Tibial nerve (tissue), 3 donors: ENCODE measurements around the gene MLN.

Experiments
- POLR2A ChIP-seq, 2 donors: fragments of 450-650 bp; IDR thresholded peaks; one replicate each; pipeline ENCODE4 v1.6.1; 2017; ENCODE audit warnings: antibody characterized with exemption in 2 of 2, mild to moderate bottlenecking in 2 of 2, moderate library complexity in 2 of 2
- TF ChIP-seq, protein P1 (sequence below), 5 experiments: fragments of 200-600 bp in 3 of 5; fragments of 450-650 bp in 2 of 5; sonication (generic) in 3 of 5; IDR thresholded peaks; one replicate each; pipeline ENCODE4 v1.5.1; 2016 to 2019; ENCODE audit warnings: antibody characterized with exemption in 5 of 5, mild to moderate bottlenecking in 3 of 5, moderate library complexity in 2 of 5

DNA sequence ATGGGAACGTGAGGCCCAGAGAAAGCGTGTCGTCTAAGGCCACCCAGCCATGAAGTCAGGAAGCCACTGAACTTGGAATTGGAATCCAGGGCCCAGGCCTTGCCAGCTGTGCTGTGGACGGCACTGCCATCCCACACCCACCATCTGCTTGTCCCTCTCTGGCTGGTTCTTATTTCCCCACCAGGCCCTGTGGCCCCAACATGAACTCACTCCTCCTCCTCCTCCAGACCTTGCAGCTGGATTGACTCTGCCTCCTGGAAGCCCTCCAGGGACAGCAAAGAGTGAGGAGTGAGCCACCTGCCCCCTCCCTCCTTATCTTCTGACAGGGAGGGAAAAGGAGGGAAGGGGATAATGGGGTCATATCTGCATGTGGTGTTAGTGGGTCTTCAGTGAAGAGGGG is 41.1 kb downstream of the MLN start:
- no peak for TF ChIP-seq POLR2A (IDR thresholded peaks at IDR 0.05)
- TF ChIP-seq, protein P1, sequence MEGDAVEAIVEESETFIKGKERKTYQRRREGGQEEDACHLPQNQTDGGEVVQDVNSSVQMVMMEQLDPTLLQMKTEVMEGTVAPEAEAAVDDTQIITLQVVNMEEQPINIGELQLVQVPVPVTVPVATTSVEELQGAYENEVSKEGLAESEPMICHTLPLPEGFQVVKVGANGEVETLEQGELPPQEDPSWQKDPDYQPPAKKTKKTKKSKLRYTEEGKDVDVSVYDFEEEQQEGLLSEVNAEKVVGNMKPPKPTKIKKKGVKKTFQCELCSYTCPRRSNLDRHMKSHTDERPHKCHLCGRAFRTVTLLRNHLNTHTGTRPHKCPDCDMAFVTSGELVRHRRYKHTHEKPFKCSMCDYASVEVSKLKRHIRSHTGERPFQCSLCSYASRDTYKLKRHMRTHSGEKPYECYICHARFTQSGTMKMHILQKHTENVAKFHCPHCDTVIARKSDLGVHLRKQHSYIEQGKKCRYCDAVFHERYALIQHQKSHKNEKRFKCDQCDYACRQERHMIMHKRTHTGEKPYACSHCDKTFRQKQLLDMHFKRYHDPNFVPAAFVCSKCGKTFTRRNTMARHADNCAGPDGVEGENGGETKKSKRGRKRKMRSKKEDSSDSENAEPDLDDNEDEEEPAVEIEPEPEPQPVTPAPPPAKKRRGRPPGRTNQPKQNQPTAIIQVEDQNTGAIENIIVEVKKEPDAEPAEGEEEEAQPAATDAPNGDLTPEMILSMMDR (IDR thresholded peaks at IDR 0.05), result no peak
